Epidermal melanocyte (primary cell): Measurements from ENCODE around the gene NLN.
A peak's percentile ranks its signal among the peaks of the same experiment; 100 is the strongest.
"Not testable (repeated sequence)": the region's sequence is repeated elsewhere in the genome, so short reads cannot be mapped to it uniquely, and the experiment has no call there.

Experiments
- DNase-seq: peaks from one replicate; pipeline ENCODE4 v3.0.0; 2011; ENCODE audit warnings: low spot score; ENCODE audit not compliant: insufficient read length

Gene NLN

DNA sequence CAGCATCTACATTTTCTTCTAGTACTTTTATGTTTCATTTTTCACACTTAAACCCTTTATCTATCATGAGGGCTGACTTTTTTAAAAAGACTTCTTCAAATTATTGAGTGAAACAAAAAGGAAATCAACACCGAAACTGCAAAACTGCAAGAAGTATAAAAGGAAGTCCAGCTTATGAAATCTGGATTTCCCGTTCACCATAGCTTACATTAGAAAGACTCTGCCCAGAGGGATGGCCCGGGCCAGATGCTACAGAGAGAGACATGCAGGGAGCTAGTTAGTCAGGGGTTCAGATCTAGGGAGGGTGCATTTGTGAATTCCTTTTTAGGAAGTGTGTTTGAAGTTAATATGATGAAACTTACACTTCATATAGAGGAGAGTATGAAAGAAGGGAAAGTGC lies 10.0 kb downstream of the NLN start:
- not testable (repeated sequence) for DNase-seq

DNA sequence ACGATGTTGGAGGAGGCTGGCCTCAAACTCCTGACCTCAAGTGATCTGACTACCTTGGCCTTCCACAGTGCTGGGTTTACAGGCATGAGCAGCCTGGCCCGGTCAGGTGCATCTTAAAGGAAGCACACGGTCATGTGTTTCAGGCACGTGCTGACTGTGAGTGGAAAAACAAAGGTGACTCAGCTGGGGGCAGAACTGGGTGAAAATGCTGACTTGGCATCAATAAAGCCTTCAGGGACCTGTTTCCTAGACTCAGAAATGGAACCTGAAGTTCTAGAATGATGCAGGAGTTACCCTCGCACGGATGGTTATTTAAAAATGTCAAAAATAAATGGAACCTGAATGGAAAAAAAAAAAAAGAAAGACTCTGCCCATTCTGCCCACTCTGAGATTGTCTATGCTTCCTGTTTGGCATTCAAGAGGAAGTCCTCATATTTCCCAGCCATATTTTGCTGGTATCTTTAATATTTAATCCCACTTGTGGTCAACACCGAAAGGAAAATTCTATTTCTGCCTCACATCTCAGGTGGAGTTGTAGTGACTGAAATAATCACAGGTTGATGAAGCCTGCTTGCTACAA lies 12.3 kb downstream of the NLN start:
- DNase-seq, result not testable (repeated sequence)

DNA sequence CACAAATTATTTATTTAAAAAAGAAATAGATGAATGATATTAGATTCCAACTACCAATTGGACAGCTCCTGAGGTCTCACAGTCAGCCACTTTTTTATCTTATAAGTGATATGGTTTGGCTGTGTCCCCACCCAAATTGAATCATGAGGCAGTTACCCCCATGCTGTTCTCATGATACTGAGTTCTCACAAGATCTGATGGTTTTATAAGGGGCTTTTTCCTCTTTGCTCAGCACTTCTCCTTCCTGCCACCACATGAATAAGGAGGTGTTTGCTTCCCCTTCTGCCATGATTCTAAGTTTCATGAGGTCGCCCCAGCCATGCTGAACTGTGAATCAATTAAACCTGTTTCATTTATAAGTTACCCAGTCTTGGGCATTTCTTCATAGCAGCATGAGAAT lies 12.9 kb downstream of the NLN start:
- no peak for DNase-seq

GRCh38 chr5:65736011-65736410 lies 14.0 kb downstream of the NLN start:
- DNase-seq, result no peak

DNA sequence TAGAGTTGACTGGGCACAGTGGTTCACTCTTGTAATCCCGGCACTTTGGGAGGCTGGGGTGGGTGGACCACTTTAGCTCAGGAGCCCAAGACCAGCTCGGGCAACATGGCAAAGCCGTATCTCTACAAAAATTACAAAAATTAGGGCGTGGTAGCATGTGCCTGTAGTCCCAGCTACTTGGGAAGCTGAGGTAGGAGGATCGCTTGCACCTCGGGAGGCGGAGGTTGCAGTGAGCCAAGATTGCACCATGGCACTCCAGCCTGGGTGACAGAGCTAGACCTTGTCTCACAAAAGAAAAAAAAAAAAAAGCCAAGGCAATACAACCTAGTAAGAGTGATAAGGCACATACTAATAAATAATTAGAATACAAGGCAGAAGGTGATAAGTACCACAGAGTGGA lies 15.8 kb downstream of the NLN start:
- no peak for DNase-seq

DNA sequence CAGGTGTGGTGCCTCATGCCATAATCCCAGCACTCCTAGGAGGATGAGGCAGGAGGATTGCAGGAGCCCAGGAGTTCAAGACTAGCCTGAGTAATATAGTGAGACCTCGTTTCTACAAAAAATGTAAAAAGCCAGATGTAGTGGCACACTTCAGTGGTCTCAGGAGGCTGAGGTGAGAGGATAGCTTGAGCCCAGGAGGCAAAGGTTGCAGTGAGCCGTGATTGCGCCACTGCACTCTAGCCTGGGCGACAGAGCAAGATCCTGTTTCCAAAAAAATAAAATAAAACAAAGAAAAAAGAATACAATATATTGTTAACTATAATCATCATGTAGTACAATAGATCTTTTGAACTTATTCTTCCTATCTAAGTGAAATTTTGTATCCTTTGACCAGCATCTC lies 16.3 kb downstream of the NLN start:
- no peak for DNase-seq

- DNase-seq, result no peak
These were observed 17.2 kb downstream of the NLN start for GRCh38 chr5:65739162-65739561.

DNA sequence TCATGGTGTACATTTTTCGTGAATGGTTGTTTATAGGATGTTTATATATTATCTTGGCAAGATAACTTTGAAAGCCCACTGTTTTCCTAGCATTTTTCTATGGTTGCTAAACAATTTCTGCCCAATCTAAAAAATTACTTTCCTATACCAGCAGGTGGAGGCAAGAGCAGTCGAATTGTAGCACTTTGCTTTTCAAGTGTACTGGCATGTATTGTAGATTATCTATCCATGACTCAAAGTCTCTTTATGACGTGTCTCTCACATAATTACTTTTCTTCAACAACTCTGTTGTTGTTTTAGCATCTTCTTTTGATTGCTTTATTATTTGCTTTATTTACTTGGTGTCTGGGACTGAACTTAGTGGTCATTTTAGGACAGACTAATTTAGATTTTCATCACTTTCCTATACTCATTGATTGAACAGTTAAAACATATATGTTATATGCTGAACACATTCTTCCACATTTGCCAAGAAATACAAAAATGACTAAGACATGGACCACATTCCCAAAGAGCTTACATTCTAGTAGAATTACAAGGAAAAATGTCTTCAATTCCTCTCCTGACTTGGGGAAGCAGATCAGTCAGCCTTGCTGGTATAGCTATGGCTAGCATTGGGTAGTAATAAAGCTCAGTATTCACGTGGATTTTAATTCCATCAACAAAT lies 20.7 kb downstream of the NLN start:
- DNase-seq, result peak; percentile 69

- no peak for DNase-seq
These were observed 27.3 kb downstream of the NLN start for GRCh38 chr5:65749221-65749844.

DNA sequence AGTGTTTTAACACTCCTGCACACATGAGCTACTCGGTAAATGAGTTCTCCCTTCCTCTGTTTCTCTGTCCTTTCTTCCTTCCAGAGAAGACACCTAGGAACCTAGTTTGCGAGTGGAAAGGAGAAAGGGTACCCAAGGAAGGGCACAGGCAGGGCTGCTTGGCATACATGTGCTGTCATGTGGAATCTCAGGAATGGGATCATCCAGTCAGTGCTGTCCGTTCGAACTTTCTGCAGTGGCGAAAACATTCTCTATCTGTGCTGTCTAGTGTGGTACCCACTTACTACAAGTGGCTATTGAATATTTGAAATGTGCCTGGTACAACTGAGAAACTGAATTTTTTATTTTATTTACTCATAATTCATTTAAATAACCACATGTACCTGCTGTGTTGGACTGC lies 28.0 kb downstream of the NLN start:
- no peak for DNase-seq

DNA sequence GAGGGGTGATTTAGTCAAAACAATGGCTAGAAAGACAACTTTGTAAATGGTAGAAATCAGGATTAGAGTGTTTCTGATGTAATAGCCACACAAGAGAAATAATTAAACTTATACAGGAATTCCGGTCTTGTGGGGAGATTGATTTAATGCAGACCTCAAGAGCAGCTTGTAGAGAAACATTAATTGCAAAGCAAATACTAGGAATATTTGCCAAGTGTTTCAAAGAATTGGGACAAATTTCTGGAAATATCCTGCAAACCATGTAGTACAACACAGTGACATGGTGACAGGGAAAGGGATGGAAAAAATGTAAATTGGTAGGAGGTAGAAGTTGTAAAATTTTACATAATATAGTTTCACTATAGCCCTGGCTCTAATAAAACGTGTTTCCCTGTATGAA lies 28.9 kb downstream of the NLN start:
- DNase-seq, result no peak

- no peak for DNase-seq
These were observed 31.2 kb downstream of the NLN start for GRCh38 chr5:65753189-65753588.

DNA sequence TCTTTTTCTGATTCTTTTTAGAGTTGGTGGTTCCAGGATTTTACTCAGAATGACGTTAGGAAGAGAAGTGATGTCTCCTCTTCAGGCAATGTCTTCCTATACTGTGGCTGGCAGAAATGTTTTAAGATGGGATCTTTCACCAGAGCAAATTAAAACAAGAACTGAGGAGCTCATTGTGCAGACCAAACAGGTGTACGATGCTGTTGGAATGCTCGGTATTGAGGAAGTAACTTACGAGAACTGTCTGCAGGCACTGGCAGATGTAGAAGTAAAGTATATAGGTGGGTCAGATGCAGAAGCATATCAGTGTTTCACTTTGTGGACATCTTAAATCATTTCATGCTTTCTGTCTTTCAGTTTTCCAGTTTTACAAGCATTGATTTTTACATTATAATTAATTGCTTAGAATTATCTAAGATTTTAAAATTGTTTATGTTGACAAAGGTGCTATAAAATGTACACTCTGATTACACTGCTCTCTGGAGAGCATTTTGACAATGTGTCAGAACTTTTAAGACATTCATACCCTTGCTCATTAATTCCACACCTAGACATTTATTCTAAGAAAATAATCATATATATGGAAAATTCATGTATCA lies 36.6 kb downstream of the NLN start:
- no peak for DNase-seq

DNA sequence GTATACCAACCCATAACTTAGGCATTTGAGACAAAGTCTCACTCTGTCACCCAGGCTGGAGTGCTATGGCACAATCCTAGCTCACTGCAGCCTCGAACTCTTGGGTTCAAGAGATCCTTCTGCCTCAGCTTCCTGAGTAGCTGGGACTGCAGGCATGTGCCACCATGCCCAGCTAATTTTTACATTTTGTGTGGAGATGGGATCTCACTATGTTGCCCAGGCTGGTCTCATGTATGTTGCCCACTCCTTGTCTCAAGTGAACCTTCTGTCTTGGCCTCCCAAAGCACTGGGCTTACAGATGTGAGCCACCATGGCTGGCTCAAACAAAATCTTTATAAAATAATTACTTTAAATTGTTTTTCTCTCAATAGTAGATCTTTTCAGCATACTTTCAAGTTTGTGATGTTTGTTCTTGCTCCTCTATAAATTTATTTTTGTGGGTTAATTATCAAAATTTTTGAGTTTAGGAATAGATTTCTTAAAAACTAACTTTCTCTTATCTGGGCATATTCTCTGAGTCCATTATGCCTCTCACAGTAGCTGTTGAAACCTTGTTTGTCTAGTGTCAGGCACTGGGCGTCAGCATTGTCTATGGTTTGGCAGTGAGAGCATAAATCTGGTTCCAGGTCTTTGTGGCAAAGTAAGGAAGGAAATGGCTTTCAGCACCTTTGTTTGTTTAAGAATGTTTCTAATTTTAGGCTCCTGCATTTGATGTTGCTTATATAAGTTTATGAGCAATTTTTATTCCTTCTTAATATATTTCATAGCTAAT lies 38.7 kb downstream of the NLN start:
- no peak for DNase-seq

DNA sequence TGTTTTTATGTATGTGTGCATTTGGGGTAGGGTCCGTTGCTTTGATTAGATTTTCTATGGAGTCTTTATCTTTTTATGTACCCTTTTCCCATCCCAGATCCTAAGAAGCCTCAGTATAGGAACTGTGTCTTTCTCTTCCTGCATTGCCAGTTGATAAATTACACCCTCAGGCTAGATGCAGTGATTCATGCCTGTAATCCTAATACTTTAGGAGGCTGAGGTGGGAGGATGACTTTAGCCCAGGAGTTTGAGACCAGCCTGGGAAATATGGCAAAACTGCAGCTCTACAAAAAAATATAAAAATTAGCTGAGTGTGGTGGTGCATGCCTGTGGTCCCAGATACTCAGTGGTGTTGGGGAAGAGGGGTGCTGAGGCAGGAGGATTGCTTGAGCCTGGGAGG lies 40.2 kb downstream of the NLN start:
- DNase-seq, result no peak

- no peak for DNase-seq
These were observed 43.6 kb downstream of the NLN start for GRCh38 chr5:65765582-65765981.

DNA sequence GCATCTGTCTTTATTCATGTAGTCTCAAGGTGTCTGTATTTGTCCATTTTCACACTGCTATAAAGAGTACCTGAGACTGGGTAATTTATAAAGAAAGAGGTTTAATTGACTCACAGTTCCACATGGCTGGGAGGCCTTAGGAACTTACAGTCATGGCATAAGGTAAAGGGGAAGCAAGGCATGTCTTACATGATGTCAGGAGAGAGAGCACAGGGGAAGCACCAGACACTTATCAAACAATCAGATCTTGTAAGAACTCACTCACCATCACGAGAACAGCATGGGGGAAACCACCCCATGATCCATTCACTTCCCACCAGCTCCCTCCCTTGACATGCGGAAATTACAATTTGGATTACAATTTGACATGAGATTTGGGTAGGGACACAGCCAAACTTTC lies 44.2 kb downstream of the NLN start:
- no peak for DNase-seq

GRCh38 chr5:65766781-65767180 lies 44.8 kb downstream of the NLN start:
- no peak for DNase-seq

- no peak for DNase-seq
These were observed 45.6 kb downstream of the NLN start for GRCh38 chr5:65767565-65767964.

DNA sequence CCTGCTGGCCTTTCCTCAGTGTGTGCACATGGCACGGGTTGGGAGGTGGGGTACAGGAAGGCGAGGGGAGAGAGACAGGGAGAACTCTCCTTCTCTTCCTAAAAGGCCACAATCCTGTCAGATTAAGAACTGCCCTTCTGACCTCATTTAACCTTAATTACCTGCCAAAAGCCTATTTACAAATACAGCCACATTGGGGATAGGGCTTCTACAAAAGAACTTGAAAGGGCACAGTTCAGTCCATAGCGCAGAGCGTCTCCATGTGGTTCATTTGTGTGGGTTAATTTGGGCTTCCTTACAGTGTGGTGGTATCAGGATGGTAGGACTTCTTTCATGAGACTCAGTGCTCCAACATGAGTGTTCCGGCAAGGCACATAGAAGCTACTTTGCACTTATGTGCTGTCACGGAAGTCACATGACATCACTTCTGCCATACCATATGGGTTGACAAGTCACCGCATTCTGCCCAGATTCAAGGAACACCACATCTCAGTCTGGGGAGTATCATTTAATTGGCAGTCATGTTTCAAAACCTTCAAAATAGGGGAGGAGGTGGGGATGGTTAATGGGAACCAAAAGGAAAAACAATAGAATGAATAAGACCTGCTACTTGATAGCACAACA lies 46.8 kb downstream of the NLN start:
- DNase-seq, result no peak

DNA sequence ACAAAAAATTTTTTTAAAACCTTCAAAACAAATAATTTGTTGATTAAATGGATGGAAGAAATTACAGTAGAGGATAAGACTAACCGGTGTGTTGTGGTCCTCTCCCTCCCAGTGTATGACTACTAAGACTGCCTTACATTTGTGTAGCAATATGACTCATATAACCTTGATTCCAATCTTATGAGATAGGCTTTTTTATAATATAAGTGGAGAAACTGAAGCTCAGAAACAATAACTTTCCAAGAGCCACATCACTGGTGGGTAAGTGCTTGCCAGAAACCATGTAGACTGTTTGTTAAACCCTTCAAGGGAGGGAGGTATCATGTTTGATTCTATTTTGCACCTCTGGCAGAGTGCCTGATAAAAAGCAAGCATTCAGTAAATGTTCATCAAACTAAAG lies 47.5 kb downstream of the NLN start:
- no peak for DNase-seq

- DNase-seq, result no peak
These were observed 49.3 kb downstream of the NLN start for GRCh38 chr5:65771266-65771665.
